ENCODE data around the gene ADGRV1.

Gene ADGRV1

DNA sequence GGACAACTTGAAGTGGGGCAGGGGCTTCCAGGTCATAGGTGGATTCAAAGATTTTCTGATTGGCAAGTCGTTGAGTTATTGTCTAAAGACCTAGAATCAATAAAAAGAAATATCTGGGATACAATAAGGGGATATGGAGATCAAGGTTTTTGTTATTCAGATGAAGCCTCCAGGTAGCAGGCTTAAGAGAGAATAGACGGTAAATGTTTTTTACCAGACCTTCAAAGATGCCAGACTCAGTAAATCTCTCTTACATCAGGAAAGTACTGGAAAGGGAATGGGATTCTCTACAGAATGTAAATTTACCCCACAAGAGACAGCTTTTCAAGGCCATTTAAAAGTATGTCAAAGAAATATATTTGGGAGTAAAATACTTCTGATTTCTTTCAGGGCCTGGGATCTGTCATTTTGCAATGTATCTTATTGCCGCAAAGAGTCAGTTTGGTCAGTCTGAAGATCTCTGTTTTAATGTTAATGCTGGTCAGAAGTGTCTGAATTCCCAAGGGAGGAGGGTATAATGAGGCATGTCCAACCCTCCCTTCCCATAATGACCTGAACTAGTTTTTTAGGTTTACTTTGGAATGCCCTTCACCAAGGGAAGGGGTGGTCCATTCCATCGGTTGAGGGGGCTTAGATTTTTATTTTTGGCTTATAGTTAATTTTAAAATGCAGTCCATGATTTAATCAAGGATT lies 15.6 kb upstream of the ADGRV1 start:
- Histone ChIP-seq H4K12ac (ENCODE audit: low read depth, low read length) (no peak overlapping the region), H3K18ac (ENCODE audit: low read length) (no peak overlapping the region), H2AK5ac (ENCODE audit: low read length) (no peak overlapping the region), H3K4me3 (ENCODE audit: low read depth, low read length) (no peak overlapping the region), H3K4me1 (ENCODE audit: control insufficient read depth in 1 of 2, insufficient read depth in 2 of 2, low read length in 2 of 2) (no peaks in the 10 kb centered on the region), H3K4me2 (ENCODE audit: low read length) (no peak overlapping the region), H2AFZ (ENCODE audit: insufficient read depth, low read length, poor library complexity) (no peak overlapping the region), H3K36me3 (ENCODE audit: control insufficient read depth in 1 of 2, insufficient read depth in 2 of 2, low read length in 2 of 2) (no peaks in the 10 kb centered on the region), H3K4ac (ENCODE audit: low read depth, low read length) (no peak overlapping the region), H3K27ac (ENCODE audit: low read depth, low read length) (no peak overlapping the region), H3K14ac (ENCODE audit: low read length) (no peak overlapping the region), H3K79me2 (ENCODE audit: control insufficient read depth, insufficient read depth, low read length, poor library complexity) (no peaks in the 10 kb centered on the region), H2BK120ac (ENCODE audit: insufficient read depth, low read length, poor library complexity) (no peak overlapping the region), H4K8ac (ENCODE audit: low read depth, low read length) (no peak overlapping the region), H2BK5ac (ENCODE audit: low read depth, low read length, poor library complexity) (no peak overlapping the region), H3K27me3 (ENCODE audit: insufficient read depth, low read length) (no peaks in the 10 kb centered on the region), H3K79me1 (ENCODE audit: low read length) (no peaks in the 10 kb centered on the region), H4K91ac (ENCODE audit: low read depth, low read length) (no peak overlapping the region), H3K9me3 (ENCODE audit: insufficient read depth, low read depth, low read length) (no peaks in the 10 kb centered on the region), H2BK12ac (ENCODE audit: low read length) (no peak overlapping the region), H3K23ac (ENCODE audit: low read length) (no peak overlapping the region), H3K9ac (ENCODE audit: low read length) (no peak overlapping the region)
- no CpG with 5 or more reads among the region's 4 CpGs for WGBS (ENCODE audit: extremely low coverage, insufficient coverage, insufficient read length)
- no peak for DNase-seq

DNA sequence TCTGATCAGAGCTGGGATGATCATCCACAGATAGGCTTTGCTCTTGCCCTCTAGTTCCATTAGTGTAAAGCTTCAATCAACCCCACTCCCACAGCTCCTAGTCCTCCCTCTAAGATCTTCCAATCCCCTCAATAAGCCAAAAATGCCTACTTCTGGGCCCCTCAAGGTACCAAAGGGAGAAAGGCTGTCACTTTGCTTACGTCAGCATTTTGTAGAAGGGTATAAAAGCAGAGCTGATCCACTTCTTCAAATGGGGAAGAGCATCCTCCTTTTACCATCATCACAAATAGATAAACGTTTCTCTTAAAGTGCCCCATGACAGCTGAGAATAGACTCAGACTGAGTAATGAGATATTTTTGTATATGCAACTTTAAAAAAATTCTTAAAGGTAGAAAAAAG lies 13.1 kb upstream of the ADGRV1 start:
- H3K79me1 ChIP-seq (ENCODE audit: low read length), result no peaks in the 10 kb centered on the region
- H3K4me3 ChIP-seq (ENCODE audit: low read depth, low read length), result no peak overlapping the region

GRCh38 chr5:90546216-90546837 lies 12.3 kb upstream of the ADGRV1 start:
- H3K27ac ChIP-seq (ENCODE audit: low read depth, low read length), result no peak overlapping the region
- H3K79me2 ChIP-seq (ENCODE audit: control insufficient read depth, insufficient read depth, low read length, poor library complexity), result no peaks in the 10 kb centered on the region
- no peak overlapping the region for H4K12ac ChIP-seq (ENCODE audit: low read depth, low read length)
- H3K4ac ChIP-seq (ENCODE audit: low read depth, low read length), result no peak overlapping the region
- no peak overlapping the region for H2AFZ ChIP-seq (ENCODE audit: insufficient read depth, low read length, poor library complexity)
- no peak overlapping the region for H3K4me3 ChIP-seq (ENCODE audit: low read depth, low read length)
- H3K4me2 ChIP-seq (ENCODE audit: low read length), result no peak overlapping the region
- H3K14ac ChIP-seq (ENCODE audit: low read length), result no peak overlapping the region
- no peak overlapping the region for H4K8ac ChIP-seq (ENCODE audit: low read depth, low read length)
- H3K4me1 ChIP-seq (ENCODE audit: control insufficient read depth in 1 of 2, insufficient read depth in 2 of 2, low read length in 2 of 2), result no peaks in the 10 kb centered on the region
- no peaks in the 10 kb centered on the region for H3K27me3 ChIP-seq (ENCODE audit: insufficient read depth, low read length)
- no peak overlapping the region for H4K91ac ChIP-seq (ENCODE audit: low read depth, low read length)
- no peak for DNase-seq
- no peaks in the 10 kb centered on the region for H3K9me3 ChIP-seq (ENCODE audit: insufficient read depth, low read depth, low read length)
- H3K18ac ChIP-seq (ENCODE audit: low read length), result no peak overlapping the region
- no CpG with 5 or more reads among the region's 4 CpGs for WGBS (ENCODE audit: extremely low coverage, insufficient coverage, insufficient read length)
- H2BK12ac ChIP-seq (ENCODE audit: low read length), result no peak overlapping the region
- H2BK120ac ChIP-seq (ENCODE audit: insufficient read depth, low read length, poor library complexity), result no peak overlapping the region
- H3K79me1 ChIP-seq (ENCODE audit: low read length), result no peaks in the 10 kb centered on the region
- H3K9ac ChIP-seq (ENCODE audit: low read length), result no peak overlapping the region
- H3K23ac ChIP-seq (ENCODE audit: low read length), result no peak overlapping the region
- no peak overlapping the region for H2BK5ac ChIP-seq (ENCODE audit: low read depth, low read length, poor library complexity)
- H2AK5ac ChIP-seq (ENCODE audit: low read length), result no peak overlapping the region
- no peaks in the 10 kb centered on the region for H3K36me3 ChIP-seq (ENCODE audit: control insufficient read depth in 1 of 2, insufficient read depth in 2 of 2, low read length in 2 of 2)

More for the DNA sequence above, 13.1 kb upstream of the ADGRV1 start:
- no peak overlapping the region for H3K18ac ChIP-seq (ENCODE audit: low read length)
- no peak overlapping the region for H2BK12ac ChIP-seq (ENCODE audit: low read length)
- no peak overlapping the region for H3K4me2 ChIP-seq (ENCODE audit: low read length)
- H2BK5ac ChIP-seq (ENCODE audit: low read depth, low read length, poor library complexity), result no peak overlapping the region
- H3K23ac ChIP-seq (ENCODE audit: low read length), result no peak overlapping the region
- no peaks in the 10 kb centered on the region for H3K27me3 ChIP-seq (ENCODE audit: insufficient read depth, low read length)
- H3K4me1 ChIP-seq (ENCODE audit: control insufficient read depth in 1 of 2, insufficient read depth in 2 of 2, low read length in 2 of 2), result no peaks in the 10 kb centered on the region
- H2AFZ ChIP-seq (ENCODE audit: insufficient read depth, low read length, poor library complexity), result no peak overlapping the region
- no peak overlapping the region for H3K27ac ChIP-seq (ENCODE audit: low read depth, low read length)
- H3K9ac ChIP-seq (ENCODE audit: low read length), result no peak overlapping the region
- no peaks in the 10 kb centered on the region for H3K9me3 ChIP-seq (ENCODE audit: insufficient read depth, low read depth, low read length)
- no peaks in the 10 kb centered on the region for H3K36me3 ChIP-seq (ENCODE audit: control insufficient read depth in 1 of 2, insufficient read depth in 2 of 2, low read length in 2 of 2)
- no peak overlapping the region for H4K91ac ChIP-seq (ENCODE audit: low read depth, low read length)
- WGBS (ENCODE audit: extremely low coverage, insufficient coverage, insufficient read length), result no CpG with 5 or more reads among the region's 2 CpGs
- H2BK120ac ChIP-seq (ENCODE audit: insufficient read depth, low read length, poor library complexity), result no peak overlapping the region
- H2AK5ac ChIP-seq (ENCODE audit: low read length), result no peak overlapping the region
- H3K14ac ChIP-seq (ENCODE audit: low read length), result no peak overlapping the region
- H4K8ac ChIP-seq (ENCODE audit: low read depth, low read length), result no peak overlapping the region
- H4K12ac ChIP-seq (ENCODE audit: low read depth, low read length), result no peak overlapping the region
- no peak for DNase-seq
- H3K79me2 ChIP-seq (ENCODE audit: control insufficient read depth, insufficient read depth, low read length, poor library complexity), result no peaks in the 10 kb centered on the region
- no peak overlapping the region for H3K4ac ChIP-seq (ENCODE audit: low read depth, low read length)

DNA sequence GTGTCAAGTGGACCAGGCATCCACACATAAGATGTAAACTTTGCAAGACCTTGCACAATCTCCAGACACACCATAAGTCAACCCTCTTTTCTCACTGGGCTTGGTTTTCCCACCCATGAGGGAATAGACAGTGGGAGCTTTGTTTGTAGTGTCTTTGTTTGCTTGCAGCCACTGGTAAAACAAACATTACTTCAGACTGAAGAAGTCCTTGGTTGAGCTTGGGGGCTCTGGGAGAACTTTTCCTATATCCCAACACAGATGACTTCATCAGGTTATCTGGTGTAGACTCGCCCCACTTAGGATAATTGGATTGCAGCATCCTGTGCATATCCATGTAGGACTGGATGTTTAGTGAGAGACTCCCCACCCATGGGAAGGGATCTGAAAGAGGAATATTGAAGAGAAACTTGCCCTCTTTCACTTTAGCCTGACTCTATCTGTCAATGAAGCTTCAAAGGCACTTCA lies 11.5 kb upstream of the ADGRV1 start:
- no peak overlapping the region for H3K4me3 ChIP-seq (ENCODE audit: low read depth, low read length)
- H3K79me2 ChIP-seq (ENCODE audit: control insufficient read depth, insufficient read depth, low read length, poor library complexity), result no peaks in the 10 kb centered on the region
- H3K36me3 ChIP-seq (ENCODE audit: control insufficient read depth in 1 of 2, insufficient read depth in 2 of 2, low read length in 2 of 2), result no peaks in the 10 kb centered on the region
- no CpG with 5 or more reads among the region's 1 CpG for WGBS (ENCODE audit: extremely low coverage, insufficient coverage, insufficient read length)
- no peaks in the 10 kb centered on the region for H3K79me1 ChIP-seq (ENCODE audit: low read length)
- H3K4me2 ChIP-seq (ENCODE audit: low read length), result no peak overlapping the region
- H3K23ac ChIP-seq (ENCODE audit: low read length), result no peak overlapping the region
- H2AFZ ChIP-seq (ENCODE audit: insufficient read depth, low read length, poor library complexity), result no peak overlapping the region
- no peak overlapping the region for H3K14ac ChIP-seq (ENCODE audit: low read length)
- H2AK5ac ChIP-seq (ENCODE audit: low read length), result no peak overlapping the region
- no peaks in the 10 kb centered on the region for H3K9me3 ChIP-seq (ENCODE audit: insufficient read depth, low read depth, low read length)
- no peak overlapping the region for H3K27ac ChIP-seq (ENCODE audit: low read depth, low read length)
- H3K18ac ChIP-seq (ENCODE audit: low read length), result no peak overlapping the region
- H2BK120ac ChIP-seq (ENCODE audit: insufficient read depth, low read length, poor library complexity), result no peak overlapping the region
- no peak overlapping the region for H3K4ac ChIP-seq (ENCODE audit: low read depth, low read length)
- no peaks in the 10 kb centered on the region for H3K27me3 ChIP-seq (ENCODE audit: insufficient read depth, low read length)
- no peak overlapping the region for H2BK5ac ChIP-seq (ENCODE audit: low read depth, low read length, poor library complexity)
- no peak overlapping the region for H2BK12ac ChIP-seq (ENCODE audit: low read length)
- no peak overlapping the region for H3K9ac ChIP-seq (ENCODE audit: low read length)
- no peak overlapping the region for H4K12ac ChIP-seq (ENCODE audit: low read depth, low read length)
- DNase-seq, result no peak
- no peak overlapping the region for H4K8ac ChIP-seq (ENCODE audit: low read depth, low read length)
- no peak overlapping the region for H4K91ac ChIP-seq (ENCODE audit: low read depth, low read length)
- H3K4me1 ChIP-seq (ENCODE audit: control insufficient read depth in 1 of 2, insufficient read depth in 2 of 2, low read length in 2 of 2), result no peaks in the 10 kb centered on the region

All from trophoblast cell (in vitro differentiated cells and primary cell).